Measurements from ENCODE around the gene TMEM258.

- no peak for TF ChIP-seq GABPA (IDR thresholded peaks at IDR 0.05; ENCODE audit: low read depth)
- TF ChIP-seq CTCF (IDR thresholded peaks at IDR 0.05) = no peak
- TF ChIP-seq REST (IDR thresholded peaks at IDR 0.05; ENCODE audit: low read depth, low read length) = no peak
- no peak for TF ChIP-seq FOSL2 (IDR thresholded peaks at IDR 0.05; ENCODE audit: borderline replicate concordance, low read depth)
Measured at GRCh38 chr11:61805146-61805545, 12.7 kb upstream of the TMEM258 start.

All from SK-N-SH (cell line).